SIG-M5 (cell line): Measurements from ENCODE around the gene SERINC5.
"Not testable (repeated sequence)": the region's sequence is repeated elsewhere in the genome, so short reads cannot be mapped to it uniquely, and the experiment has no call there.

Experiments
- DNase-seq: peaks from one replicate; lab custom pipeline; 2025; lab: John Stamatoyannopoulos, UW

Gene SERINC5

GRCh38 chr5:80094236-80094738, 161.6 kb downstream of the SERINC5 start:
- no peak for DNase-seq

GRCh38 chr5:80093796-80094195, 162.1 kb downstream of the SERINC5 start:
- DNase-seq = no peak

- no peak for DNase-seq
These were observed 163.3 kb downstream of the SERINC5 start for GRCh38 chr5:80092486-80093107.

GRCh38 chr5:80091792-80092192, 164.1 kb downstream of the SERINC5 start:
- not testable (repeated sequence) for DNase-seq

GRCh38 chr5:80090884-80091166, 165.0 kb downstream of the SERINC5 start:
- no peak for DNase-seq

GRCh38 chr5:80083101-80083890, 172.6 kb downstream of the SERINC5 start:
- DNase-seq = peak; percentile 16

GRCh38 chr5:80082731-80083100, 173.1 kb downstream of the SERINC5 start:
- DNase-seq = no peak

- no peak for DNase-seq
These were observed 173.6 kb downstream of the SERINC5 start for GRCh38 chr5:80082281-80082680.

GRCh38 chr5:80078921-80079320, 176.9 kb downstream of the SERINC5 start:
- no peak for DNase-seq

- no peak for DNase-seq
These were observed 178.7 kb downstream of the SERINC5 start for GRCh38 chr5:80077051-80077714.

GRCh38 chr5:80076131-80077050, 179.5 kb downstream of the SERINC5 start:
- DNase-seq = no peak

- no peak for DNase-seq
These were observed 183.5 kb downstream of the SERINC5 start for GRCh38 chr5:80072103-80073073.

GRCh38 chr5:80071510-80072021, 184.3 kb downstream of the SERINC5 start:
- no peak for DNase-seq

- peak; percentile 78 for DNase-seq
These were observed 185.4 kb downstream of the SERINC5 start for GRCh38 chr5:80070338-80071056.

GRCh38 chr5:80069918-80070318, 185.9 kb downstream of the SERINC5 start:
- peak; percentile 73 for DNase-seq

- DNase-seq = no peak
These were observed 186.5 kb downstream of the SERINC5 start for GRCh38 chr5:80069251-80069800.

- DNase-seq = no peak
These were observed 187.1 kb downstream of the SERINC5 start for GRCh38 chr5:80068775-80069174.

GRCh38 chr5:80068246-80068636, 187.6 kb downstream of the SERINC5 start:
- no peak for DNase-seq

- no peak for DNase-seq
These were observed 188.2 kb downstream of the SERINC5 start for GRCh38 chr5:80067531-80068245.
